Vagina (tissue), 2 donors: ENCODE results near the gene CNFN.

Experiments used
- POLR2A ChIP-seq, 2 donors: fragments of 450-650 bp; IDR thresholded peaks; one replicate each; pipeline ENCODE4 v1.6.1; 2017; ENCODE audit warnings: antibody characterized with exemption in 2 of 2, mild to moderate bottlenecking in 2 of 2, moderate library complexity in 2 of 2
- POLR2AphosphoS5 ChIP-seq, 2 donors: sonication (generic); formaldehyde crosslinking; IDR thresholded peaks; one replicate each; pipeline ENCODE4 v1.9.0; 2017; ENCODE audit warnings: antibody characterized with exemption in 2 of 2, mild to moderate bottlenecking in 2 of 2, low read depth in 1 of 2; ENCODE audit not compliant: insufficient read depth in 1 of 2
- TF ChIP-seq, protein P1 (sequence below), 3 experiments: fragments of 450-650 bp in 2 of 3; fragments of 200-600 bp in 1 of 3; sonication (generic) in 1 of 3; IDR thresholded peaks; one replicate each; pipeline ENCODE4 v1.5.1; 2017 to 2019; ENCODE audit warnings: antibody characterized with exemption in 3 of 3, mild to moderate bottlenecking in 2 of 3, moderate library complexity in 2 of 3

- TF ChIP-seq, protein P1, sequence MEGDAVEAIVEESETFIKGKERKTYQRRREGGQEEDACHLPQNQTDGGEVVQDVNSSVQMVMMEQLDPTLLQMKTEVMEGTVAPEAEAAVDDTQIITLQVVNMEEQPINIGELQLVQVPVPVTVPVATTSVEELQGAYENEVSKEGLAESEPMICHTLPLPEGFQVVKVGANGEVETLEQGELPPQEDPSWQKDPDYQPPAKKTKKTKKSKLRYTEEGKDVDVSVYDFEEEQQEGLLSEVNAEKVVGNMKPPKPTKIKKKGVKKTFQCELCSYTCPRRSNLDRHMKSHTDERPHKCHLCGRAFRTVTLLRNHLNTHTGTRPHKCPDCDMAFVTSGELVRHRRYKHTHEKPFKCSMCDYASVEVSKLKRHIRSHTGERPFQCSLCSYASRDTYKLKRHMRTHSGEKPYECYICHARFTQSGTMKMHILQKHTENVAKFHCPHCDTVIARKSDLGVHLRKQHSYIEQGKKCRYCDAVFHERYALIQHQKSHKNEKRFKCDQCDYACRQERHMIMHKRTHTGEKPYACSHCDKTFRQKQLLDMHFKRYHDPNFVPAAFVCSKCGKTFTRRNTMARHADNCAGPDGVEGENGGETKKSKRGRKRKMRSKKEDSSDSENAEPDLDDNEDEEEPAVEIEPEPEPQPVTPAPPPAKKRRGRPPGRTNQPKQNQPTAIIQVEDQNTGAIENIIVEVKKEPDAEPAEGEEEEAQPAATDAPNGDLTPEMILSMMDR (IDR thresholded peaks at IDR 0.05): no peak
- TF ChIP-seq POLR2A (IDR thresholded peaks at IDR 0.05) (no peak), POLR2AphosphoS5 (IDR thresholded peaks at IDR 0.05; ENCODE audit: insufficient read depth in 1 of 2, low read depth in 1 of 2) (no peak)
Measured at GRCh38 chr19:42421101-42421500, 31.0 kb upstream of the CNFN start.
